ENCODE results near the gene ECE1.

- TF ChIP-seq THAP9 (CRISPR knock-in tag; IDR thresholded peaks at IDR 0.05; ENCODE audit: borderline replicate concordance) (no peak), FOSL2 (CRISPR knock-in tag; IDR thresholded peaks at IDR 0.05) (no peak)
Observed at GRCh38 chr1:21182181-21182731, 108.0 kb downstream of the ECE1 start.

Data from HepG2 (cell line).